DMS 273 treated with DMSO at 0.1 percent for 48 hours (cell line): ENCODE results near the gene MMP15.

Experiments used
- DNase-seq: peaks from one replicate; lab custom pipeline; 2025; lab: John Stamatoyannopoulos, UW

MMP15 gene

DNA sequence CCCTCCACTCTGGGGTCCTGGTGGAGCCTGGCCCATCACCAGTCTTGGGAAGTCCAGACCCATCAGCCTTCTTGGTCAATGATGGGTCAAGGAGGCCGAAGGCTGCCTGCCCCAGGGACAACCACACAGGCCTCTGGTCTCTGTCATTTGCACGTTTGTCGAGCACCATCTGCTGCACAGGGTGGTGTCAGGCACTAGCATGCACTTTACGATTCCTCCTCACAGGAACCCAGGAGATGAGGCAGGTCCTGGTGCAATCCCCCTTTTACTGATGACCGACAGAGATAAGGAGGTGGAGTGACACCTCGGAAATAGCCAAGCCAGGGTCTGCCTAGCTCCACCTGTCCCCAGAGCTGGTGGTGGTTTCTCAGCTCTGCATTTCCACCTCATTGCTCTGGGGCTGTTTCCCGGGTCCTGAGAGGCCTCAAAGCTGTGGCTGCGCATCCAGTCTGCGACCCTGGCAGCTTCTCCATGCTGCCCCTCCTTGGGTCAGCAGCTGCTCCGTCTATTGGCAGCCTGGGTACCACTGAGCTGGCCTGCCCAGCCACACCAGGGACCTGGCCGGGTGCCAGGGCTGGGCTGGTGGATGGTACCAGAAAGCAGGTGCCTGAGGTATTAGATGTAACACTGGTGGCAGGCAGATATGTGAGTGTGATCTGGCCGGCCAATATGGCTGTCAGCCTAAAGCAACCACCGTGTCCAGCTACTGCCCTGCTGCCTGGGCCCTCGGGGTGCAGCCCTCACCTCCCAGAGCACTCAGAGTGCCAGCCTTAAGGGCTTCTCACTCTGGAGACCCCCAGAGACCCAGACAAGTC, 10.0 kb downstream of the MMP15 start:
- DNase-seq, result no peak

DNA sequence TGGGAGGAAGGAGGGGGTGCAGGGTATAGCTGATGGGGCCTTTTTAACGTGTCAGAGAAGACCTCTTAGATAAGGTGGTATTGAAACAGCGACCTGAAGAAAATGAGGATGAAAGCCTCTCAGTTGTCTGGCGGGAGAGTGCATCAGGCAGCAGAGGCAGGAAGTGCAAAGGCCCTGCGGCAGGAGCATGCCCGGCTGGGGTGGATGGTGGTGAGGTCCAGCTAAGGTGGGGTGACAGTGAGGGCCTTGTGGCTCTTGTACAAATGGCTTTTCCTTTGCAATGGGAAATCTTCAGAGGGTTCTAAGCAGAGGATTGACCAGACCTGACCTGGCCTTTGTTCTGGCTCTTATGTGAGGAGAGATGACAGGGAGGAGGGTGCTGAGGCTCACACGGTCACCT, 11.4 kb downstream of the MMP15 start:
- no peak for DNase-seq

DNA sequence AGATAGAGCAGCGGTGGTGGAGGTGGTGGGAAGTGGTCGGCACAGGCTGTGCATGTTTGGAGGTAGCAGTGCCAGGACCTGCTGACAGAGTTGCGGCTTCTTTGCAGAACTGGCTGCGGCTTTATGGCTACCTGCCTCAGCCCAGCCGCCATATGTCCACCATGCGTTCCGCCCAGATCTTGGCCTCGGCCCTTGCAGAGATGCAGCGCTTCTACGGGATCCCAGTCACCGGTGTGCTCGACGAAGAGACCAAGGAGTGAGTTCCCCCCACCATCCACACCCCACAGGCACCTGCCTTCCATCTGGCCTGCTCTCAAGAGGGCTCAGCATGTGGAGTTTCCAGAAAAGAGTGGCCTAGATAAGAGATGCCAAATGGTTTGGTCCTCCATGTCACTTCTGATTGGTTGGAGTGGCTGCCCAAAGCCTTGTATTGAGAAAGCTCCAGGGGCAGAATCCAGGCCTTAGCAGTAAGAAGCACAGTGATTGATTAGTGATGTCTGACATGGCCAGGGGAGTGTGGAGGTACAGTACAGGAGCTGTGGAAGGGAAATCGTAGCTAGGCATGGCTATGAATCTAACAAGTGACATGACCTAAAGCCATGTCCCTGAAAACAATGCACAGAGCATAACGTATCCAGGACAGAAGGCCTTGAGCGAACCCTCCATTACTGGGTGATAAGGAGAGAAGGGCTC, 12.0 kb downstream of the MMP15 start:
- no peak for DNase-seq

DNA sequence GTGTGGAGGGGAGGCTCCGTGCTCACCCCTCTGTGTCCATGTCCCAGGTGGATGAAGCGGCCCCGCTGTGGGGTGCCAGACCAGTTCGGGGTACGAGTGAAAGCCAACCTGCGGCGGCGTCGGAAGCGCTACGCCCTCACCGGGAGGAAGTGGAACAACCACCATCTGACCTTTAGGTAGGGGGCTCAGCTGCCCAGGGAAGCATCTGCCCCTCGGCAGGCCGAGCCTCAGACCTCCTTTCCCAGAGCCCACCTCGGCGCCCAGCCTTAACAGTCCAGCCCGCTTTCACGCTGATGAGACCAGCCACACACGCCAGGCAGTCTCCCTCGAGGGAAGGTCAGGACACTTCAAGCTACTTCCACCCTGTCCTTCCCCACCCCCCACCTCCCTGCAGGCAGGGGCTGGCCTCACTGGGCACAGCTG, 12.7 kb downstream of the MMP15 start:
- DNase-seq, result no peak

DNA sequence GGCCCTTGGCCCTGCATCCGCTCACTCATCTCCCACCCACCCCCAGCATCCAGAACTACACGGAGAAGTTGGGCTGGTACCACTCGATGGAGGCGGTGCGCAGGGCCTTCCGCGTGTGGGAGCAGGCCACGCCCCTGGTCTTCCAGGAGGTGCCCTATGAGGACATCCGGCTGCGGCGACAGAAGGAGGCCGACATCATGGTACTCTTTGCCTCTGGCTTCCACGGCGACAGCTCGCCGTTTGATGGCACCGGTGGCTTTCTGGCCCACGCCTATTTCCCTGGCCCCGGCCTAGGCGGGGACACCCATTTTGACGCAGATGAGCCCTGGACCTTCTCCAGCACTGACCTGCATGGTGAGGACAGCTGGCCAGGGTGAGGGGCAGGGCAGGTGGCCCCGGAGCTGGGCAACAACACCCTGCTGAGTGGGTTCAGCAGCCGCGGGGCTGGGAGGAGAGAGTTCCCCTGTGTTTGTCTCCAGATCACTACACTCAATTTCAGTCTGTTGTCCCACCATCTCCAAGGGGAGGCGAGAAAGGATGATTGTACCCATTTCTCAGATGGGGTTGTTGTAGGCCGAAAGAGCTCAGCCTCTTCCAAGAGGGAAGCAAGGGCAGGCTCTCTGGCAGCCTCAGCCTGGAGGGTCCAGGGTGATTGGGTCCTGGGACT, 14.4 kb downstream of the MMP15 start:
- no peak for DNase-seq

DNA sequence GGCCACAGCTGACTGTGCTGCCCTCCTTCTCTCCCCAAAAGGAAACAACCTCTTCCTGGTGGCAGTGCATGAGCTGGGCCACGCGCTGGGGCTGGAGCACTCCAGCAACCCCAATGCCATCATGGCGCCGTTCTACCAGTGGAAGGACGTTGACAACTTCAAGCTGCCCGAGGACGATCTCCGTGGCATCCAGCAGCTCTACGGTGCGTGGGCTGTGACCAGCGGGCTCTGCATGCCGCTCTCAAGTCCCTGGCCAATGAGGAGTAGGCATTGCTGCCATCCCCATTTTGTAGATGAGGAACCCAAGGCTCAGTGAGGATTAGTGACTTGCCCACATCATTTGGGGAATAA, 14.9 kb downstream of the MMP15 start:
- DNase-seq, result no peak

DNA sequence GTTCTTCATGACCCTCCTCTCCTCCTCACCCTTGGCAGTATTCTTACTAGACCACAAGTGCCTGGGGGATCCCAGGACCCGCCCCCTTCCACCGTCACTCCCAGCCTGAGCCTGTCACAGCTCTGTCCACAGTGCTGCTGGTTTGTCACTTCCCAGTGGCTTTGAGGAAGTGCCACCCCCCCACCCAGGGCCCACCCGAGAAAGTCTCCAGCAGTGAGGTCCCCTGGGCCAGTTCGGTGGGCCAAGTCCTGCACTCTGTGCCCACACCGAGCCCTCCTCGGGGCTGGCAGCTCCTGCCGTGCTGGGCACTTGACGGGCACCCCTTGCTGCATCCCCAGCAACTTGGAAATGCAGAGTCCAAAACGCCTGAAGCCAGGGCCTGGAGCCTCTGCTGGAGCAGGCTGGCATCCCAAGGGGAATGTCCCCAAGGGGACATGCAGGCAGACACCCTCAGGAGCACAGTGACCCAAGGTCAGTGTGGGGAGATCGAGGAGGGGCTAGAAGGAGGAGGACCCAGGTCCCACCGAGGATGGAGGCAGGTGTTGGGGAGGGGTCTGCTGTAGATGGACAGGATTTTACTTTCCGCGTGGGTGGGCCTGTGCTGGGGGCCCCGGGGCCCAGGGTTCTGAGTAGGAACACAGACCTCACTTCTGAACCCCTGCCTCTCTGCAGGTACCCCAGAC, 15.5 kb downstream of the MMP15 start:
- DNase-seq, result no peak

DNA sequence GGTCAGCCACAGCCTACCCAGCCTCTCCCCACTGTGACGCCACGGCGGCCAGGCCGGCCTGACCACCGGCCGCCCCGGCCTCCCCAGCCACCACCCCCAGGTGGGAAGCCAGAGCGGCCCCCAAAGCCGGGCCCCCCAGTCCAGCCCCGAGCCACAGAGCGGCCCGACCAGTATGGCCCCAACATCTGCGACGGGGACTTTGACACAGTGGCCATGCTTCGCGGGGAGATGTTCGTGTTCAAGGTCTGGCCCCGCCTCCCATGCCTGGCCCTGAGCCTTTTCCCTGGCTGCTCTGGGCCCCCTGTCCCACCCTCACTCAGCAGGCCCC, 16.0 kb downstream of the MMP15 start:
- no peak for DNase-seq

DNA sequence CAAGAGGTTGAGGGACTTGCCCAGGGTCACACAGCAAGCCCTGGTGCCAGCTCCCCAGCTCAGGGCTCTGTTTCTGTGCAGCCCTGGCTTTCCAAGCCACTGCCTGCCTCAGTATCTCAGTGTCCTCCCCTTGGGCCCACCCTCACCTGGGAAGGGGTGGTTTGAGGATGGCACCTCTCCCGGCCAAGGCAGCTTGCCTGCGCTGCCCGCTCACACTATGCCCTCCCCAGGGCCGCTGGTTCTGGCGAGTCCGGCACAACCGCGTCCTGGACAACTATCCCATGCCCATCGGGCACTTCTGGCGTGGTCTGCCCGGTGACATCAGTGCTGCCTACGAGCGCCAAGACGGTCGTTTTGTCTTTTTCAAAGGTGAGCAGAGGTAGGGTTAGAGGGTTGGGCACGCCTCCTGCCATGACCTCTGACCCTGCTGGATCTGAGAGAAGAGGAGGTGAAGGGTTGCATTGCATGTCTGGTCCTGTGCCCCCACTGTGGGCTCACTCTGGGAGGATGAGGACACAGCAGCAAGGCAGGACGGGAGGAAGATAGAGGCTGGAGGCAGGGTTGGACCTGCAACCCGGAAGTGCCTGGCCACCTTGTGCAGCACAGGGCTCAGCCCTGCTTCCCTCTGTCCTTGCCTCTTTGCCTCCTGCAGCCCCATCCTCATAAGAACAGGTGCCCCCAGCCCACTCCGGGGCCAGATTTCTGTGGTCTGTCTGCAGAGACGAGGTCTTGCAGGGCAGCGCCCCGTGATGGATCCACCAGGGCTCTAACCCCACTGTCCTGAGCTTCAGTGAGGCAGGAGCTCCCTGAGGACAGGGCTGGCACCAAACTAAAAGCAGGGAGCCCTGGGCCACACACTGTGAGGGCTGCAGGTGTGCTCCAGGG, 16.7 kb downstream of the MMP15 start:
- DNase-seq, result no peak

DNA sequence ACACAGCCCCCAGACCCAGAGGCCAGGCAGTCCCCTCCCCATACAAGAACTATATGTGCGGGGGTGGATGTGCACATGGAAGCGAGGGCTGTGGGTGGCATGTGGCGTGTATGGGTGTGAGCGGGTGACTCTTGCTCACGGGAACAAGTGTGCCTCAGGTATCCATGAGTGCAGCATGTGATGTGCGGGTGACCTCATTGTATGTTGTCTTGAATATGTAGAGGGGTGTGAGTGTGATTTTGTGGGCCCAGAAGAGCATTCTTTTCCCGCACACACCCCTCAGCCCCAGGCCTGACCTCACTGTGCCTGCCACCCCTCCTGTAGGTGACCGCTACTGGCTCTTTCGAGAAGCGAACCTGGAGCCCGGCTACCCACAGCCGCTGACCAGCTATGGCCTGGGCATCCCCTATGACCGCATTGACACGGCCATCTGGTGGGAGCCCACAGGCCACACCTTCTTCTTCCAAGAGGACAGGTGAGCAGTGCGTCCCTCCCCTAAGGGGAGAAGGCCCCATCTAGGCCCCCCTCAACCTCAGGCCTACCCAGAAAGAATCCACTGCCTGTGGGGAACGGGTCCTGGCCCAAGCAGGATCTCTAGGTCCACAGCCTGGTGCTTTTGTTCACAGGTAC, 17.4 kb downstream of the MMP15 start:
- DNase-seq, result no peak

DNA sequence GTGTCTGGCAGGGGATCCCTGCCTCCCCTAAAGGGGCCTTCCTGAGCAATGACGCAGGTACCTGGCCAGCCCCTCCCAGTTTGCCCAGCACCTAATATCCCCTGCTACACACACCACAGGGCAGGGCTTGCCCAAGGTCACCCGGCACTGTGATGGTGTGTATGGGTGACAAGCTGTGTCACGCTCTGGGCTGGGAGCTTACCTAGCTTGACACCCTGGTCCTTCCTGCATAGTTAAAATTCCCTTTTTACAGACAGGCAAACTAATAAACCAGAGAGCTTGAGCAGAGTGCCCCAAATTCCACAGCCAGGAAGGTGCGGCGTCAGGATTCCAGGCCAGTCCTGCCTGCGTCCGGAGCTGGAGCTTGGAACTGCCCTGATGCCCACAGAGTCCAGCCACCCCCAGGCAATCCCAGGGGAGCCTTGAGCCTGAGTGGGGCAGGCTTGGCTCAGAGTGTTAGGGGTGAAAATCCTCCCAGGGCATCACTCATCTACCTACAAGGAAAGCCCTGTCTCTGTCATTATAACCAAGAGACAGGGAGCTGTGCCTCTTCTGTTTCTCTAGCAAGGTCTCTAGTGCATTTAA, 18.1 kb downstream of the MMP15 start:
- DNase-seq, result no peak

DNA sequence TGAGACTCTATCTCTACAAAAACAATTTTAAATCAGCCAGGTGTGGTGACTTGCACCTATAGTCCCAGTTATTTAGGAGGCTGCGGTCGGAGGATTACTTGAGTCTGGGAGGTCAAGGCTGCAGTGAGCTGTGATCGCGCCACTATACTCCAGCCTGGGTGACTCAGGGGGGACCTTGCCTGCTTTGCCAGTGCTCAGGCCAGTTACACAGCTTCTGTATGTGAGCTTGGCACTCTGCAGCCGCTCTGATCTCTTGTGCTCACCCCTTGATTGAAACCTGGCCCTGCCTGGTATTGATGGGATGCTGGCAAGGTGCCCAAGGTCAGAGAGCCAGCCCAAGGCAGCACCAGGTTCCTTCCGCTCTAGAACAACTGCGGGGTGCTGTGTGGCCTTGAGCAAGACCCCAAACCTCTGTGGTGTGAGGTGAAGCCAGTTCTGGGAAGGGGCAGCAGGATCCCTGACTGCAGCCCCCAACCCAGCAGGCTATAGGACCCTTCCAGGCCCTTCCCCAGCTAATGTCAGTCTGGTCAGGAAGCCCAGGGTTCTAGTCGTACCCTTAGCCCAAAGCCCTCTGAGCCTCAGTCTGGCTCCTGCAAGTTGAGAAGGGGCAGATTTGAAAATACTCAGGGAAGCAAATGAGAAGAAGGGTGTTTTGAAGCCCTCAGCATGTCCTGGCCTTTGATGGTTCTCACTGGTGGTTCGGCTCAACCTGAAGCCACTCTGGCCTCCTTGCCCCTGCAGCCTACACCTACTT, 18.9 kb downstream of the MMP15 start:
- no peak for DNase-seq

DNA sequence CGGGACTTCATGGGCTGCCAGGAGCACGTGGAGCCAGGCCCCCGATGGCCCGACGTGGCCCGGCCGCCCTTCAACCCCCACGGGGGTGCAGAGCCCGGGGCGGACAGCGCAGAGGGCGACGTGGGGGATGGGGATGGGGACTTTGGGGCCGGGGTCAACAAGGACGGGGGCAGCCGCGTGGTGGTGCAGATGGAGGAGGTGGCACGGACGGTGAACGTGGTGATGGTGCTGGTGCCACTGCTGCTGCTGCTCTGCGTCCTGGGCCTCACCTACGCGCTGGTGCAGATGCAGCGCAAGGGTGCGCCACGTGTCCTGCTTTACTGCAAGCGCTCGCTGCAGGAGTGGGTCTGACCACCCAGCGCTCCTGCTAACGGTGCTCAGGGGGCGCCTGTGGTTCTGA, 19.5 kb downstream of the MMP15 start:
- DNase-seq, result no peak

DNA sequence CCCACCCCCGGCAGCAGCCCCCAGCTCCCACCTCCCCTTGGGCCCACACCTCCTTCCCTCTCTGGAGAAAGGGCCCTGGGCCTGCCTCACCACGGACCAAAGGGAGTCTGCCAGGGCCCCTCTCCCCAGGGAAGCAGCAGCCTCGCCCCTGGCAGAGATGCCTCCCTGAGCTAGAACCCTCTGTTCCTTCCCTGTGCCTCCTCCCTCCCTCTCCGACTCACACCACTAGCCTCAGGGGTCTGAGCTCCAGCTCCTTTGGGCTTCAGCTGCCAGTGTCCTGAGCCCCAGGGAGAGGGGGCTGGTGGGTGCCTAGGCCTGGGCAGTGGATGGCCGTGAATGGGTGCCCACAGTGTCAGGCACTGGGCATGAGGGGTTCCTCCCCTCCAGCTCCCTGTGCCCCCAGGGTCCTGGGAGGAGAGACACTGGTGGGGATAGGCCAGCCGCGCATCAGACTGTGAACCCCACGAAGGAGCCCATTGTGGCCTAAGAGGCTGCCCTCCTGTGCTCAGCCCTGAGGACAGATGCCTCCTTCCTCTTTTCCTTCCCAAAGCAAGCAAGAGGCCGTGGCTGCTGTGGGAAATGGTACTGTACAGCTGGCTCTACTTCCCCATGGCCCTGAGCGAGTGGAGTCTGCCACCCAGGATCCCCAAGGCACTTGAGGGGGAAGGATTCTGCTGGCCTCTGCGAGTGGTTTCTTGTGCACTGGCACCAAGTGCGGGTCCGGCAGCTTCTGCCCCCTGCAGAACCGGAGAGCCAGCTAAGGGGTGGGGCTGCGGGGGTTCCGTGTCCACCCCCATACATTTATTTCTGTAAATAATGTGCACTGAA, 20.7 kb downstream of the MMP15 start:
- DNase-seq, result no peak

DNA sequence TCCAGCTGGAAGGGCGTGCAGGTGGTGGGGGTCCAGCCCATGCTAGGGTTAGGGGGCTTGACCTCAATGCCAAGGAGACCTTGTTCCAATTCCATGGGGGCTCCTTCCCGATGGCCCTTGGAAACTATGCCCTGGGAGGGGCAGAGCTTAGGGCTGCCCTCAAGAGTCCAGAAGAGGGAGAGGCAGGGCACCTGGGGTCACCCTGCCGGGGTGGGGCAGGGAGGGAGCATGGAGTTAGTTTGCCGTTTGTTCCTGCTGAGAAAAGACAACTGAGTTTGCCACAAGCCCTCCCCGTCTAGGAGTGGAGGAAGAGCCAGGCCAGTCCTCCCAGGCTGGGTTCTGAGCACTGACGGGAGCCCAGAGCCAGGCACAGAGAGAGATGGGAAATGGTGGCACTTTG, 21.4 kb downstream of the MMP15 start:
- DNase-seq, result no peak

DNA sequence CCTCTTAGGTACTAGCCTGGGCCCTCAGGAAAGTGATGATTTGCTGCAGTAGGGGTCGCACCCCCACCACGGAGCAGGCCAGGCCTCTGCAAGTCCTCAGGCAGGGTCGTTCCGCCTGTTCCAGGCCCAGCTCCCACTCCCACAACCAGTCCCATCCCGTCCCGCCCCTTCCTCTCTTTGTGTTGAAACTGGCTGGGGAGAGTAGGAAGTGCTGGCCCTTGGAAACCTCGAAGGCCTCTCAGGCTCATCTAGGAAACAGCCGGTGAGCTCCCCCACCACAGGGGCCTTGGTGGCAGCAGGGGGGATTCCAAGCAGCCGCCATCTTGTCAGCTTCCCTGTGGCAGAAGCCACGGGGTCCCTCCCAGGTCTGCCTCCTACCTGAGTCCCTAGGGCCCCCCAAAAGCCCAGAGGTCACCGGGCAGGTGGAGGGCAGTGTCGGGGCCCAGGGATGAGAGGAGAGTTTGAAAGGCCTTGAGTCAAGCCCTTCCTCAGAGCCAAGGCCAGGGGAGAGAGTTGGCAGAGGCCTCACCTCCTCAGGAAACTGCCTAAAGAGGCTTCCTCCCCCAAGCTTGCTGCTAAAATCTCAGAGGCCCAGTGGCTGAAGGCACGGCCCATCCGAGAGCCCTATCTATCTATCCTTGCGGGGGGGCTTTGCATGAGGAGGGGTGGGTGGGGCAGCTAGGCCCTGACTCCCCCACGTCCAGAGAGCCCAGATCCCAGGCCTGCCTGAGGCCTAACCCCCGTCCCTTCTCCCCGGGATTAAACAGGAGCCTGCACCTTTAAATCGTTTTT, 22.2 kb downstream of the MMP15 start:
- DNase-seq, result no peak

DNA sequence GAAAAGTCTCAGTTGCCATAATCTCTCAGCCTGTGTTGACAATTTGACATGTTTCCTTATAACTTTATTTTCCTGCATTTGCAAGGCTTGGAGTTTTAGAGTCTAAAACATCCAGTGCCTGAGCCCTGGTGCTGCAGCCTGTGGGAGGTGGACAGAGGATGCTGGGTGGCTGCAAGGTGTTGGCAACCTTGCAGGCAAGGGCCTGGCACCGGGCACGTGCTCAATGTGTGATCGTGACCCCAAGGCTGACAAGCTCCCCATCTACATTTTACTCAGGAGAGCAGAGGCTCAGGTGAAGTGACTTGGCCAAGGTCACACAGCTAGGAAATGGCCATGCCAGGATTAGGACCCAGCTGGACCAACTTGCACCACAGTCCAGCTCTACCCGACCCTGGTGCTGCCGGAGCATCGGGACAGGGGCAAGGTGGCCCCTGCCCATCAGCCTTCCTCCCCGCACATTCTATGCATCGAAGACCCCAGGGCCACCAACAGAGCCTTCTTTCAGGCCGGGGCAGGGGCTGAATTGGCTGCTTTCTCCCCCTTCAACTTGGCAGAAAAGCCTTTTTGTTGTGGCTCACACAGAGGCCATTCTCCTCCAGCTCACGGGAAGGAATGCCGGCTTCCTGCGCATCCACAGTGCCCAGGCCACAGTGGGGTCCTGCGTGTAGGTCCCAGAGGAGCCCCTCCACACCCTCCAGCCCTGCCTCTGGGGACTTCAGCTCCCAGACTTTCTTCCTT, 23.1 kb downstream of the MMP15 start:
- DNase-seq, result no peak
